BE2C (cell line): ENCODE data around the gene PSMA4.
"Not testable (repeated sequence)": the region's sequence is repeated elsewhere in the genome, so short reads cannot be mapped to it uniquely, and the experiment has no call there.

Experiments used
- DNase-seq: peaks from one replicate; pipeline ENCODE4 v3.0.0-alpha.2; 2020
- H3K27me3 ChIP-seq: fragments of 250-450 bp; sonication (Bioruptor Pico); 2 replicates; pipeline ENCODE4 v1.5.1; 2020; ENCODE audit warnings: mild to moderate bottlenecking
- H3K36me3 ChIP-seq: fragments of 250-450 bp; sonication (Bioruptor Pico); 2 replicates; pipeline ENCODE4 v1.5.1; 2020; ENCODE audit warnings: mild to moderate bottlenecking
- H3K4me1 ChIP-seq: fragments of 250-450 bp; sonication (Bioruptor Pico); 2 replicates; pipeline ENCODE4 v1.5.1; 2020
- H3K4me3 ChIP-seq: 2 replicates; pipeline ENCODE4 v1.5.1; 2011; ENCODE audit warnings: low read depth, low read length
- H3K9me3 ChIP-seq: fragments of 250-450 bp; sonication (Bioruptor Pico); 2 replicates; pipeline ENCODE4 v1.5.1; 2020
- CTCF ChIP-seq: IDR thresholded peaks from 2 replicates; pipeline ENCODE4 v1.5.1; 2012; ENCODE audit warnings: mild to moderate bottlenecking, low read depth, low read length

Gene PSMA4

GRCh38 chr15:78536134-78536533, 4.1 kb upstream of the PSMA4 start:
- Histone ChIP-seq H3K27me3 (no peaks in the 10 kb centered on the region), H3K9me3 (no peaks in the 10 kb centered on the region), H3K36me3 (no peaks in the 10 kb centered on the region), H3K4me3 (no peak overlapping the region), H3K4me1 (no peaks in the 10 kb centered on the region)
- no peak for DNase-seq
- TF ChIP-seq CTCF, result no peak

- no peak for TF ChIP-seq CTCF
- Histone ChIP-seq H3K27me3 (no peaks in the 10 kb centered on the region), H3K9me3 (no peaks in the 10 kb centered on the region), H3K4me1 (no peaks in the 10 kb centered on the region), H3K4me3 (no peak overlapping the region), H3K36me3 (peaks cover 6% of the 10 kb centered on the region)
- no peak for DNase-seq
Measured at GRCh38 chr15:78537266-78537905, 2.9 kb upstream of the PSMA4 start.

GRCh38 chr15:78538358-78538757, 1.9 kb upstream of the PSMA4 start:
- TF ChIP-seq CTCF, result no peak
- DNase-seq, result no peak
- no peaks in the 10 kb centered on the region for H3K9me3 ChIP-seq
- no peaks in the 10 kb centered on the region for H3K4me1 ChIP-seq
- no peaks in the 10 kb centered on the region for H3K27me3 ChIP-seq
- H3K36me3 ChIP-seq, result peaks cover 16% of the 10 kb centered on the region
- no peak overlapping the region for H3K4me3 ChIP-seq

GRCh38 chr15:78539464-78540140, 642 bp upstream of the PSMA4 start:
- H3K4me1 ChIP-seq, H3K27me3 ChIP-seq, H3K9me3 ChIP-seq, DNase-seq: not testable (repeated sequence)
- Histone ChIP-seq H3K36me3 (peaks cover 19% of the 10 kb centered on the region), H3K4me3 (peak overlapping the region; percentile 92)

GRCh38 chr15:78540871-78541743, 863 bp downstream of the PSMA4 start:
- Histone ChIP-seq H3K4me3 (peak overlapping the region; percentile 92), H3K36me3 (peaks cover 34% of the 10 kb centered on the region), H3K4me1 (no peaks in the 10 kb centered on the region), H3K9me3 (no peaks in the 10 kb centered on the region), H3K27me3 (no peaks in the 10 kb centered on the region)
- TF ChIP-seq CTCF, result no peak
- DNase-seq, result no peak

- no peaks in the 10 kb centered on the region for H3K9me3 ChIP-seq
- DNase-seq, result no peak
- H3K27me3 ChIP-seq, result no peaks in the 10 kb centered on the region
- H3K4me1 ChIP-seq, result no peaks in the 10 kb centered on the region
- H3K4me3 ChIP-seq, result peak overlapping the region; percentile 92
- no peak for TF ChIP-seq CTCF
- peaks cover 40% of the 10 kb centered on the region for H3K36me3 ChIP-seq
Measured at GRCh38 chr15:78541744-78542034, 1.4 kb downstream of the PSMA4 start.
